HepG2 (cell line): ENCODE data around the gene SRP68. TPM values are rescaled to one million over a fixed set of nuclear protein-coding genes. Genes with fewer than 3 reads are reported as not detected.
A peak's percentile ranks its signal among the peaks of the same experiment; 100 is the strongest.

Experiments used
- AKNA ChIP-seq: sonication (generic); formaldehyde crosslinking; IDR thresholded peaks from 2 replicates; pipeline ENCODE4 v1.4.0; 2020; ENCODE audit warnings: missing genetic modification reagents, borderline replicate concordance
- CCDC6 ChIP-seq: sonication (generic); formaldehyde crosslinking; IDR thresholded peaks from 2 replicates; pipeline ENCODE4 v1.8.1; 2022; ENCODE audit warnings: mild to moderate bottlenecking, missing genetic modification reagents, moderate library complexity
- DMTF1 ChIP-seq: sonication (generic); formaldehyde crosslinking; IDR thresholded peaks from 2 replicates; pipeline ENCODE4 v1.4.0; 2020; ENCODE audit warnings: mild to moderate bottlenecking, missing genetic modification reagents
- DZIP1 ChIP-seq: sonication (generic); formaldehyde crosslinking; IDR thresholded peaks from 2 replicates; pipeline ENCODE4 v1.5.0; 2020; ENCODE audit warnings: mild to moderate bottlenecking, missing genetic modification reagents
- GABPB1 ChIP-seq: IDR thresholded peaks from 2 replicates; pipeline ENCODE4 v1.6.1; 2016; ENCODE audit warnings: mild to moderate bottlenecking, missing genetic modification reagents, moderate library complexity, missing compliant biosample characterization
- KLF11 ChIP-seq: IDR thresholded peaks from 2 replicates; pipeline ENCODE4 v1.6.1; 2016; ENCODE audit warnings: missing compliant biosample characterization
- KLF13 ChIP-seq: sonication (generic); formaldehyde crosslinking; IDR thresholded peaks from 2 replicates; pipeline ENCODE4 v1.4.0; 2020; ENCODE audit warnings: mild to moderate bottlenecking, missing genetic modification reagents
- NR2F2 ChIP-seq: IDR thresholded peaks from 2 replicates; pipeline ENCODE4 v1.6.1; 2012; ENCODE audit warnings: low read depth, inconsistent platforms, borderline replicate concordance
- SKIL ChIP-seq: sonication (generic); formaldehyde crosslinking; IDR thresholded peaks from 2 replicates; pipeline ENCODE4 v1.8.0; 2022; ENCODE audit warnings: missing genetic modification reagents, mild to moderate bottlenecking, moderate library complexity, borderline replicate concordance
- TCF12 ChIP-seq, 2 experiments: fragments of 450-650 bp in 1 of 2; sonication (generic) in 1 of 2; formaldehyde crosslinking in 1 of 2; IDR thresholded peaks; 2 replicates each; pipeline versions ENCODE4 v1.6.1 to v1.8.0; 2017 to 2022; ENCODE audit warnings: antibody characterized with exemption in 1 of 2, mild to moderate bottlenecking in 1 of 2, missing genetic modification reagents in 1 of 2, moderate library complexity in 1 of 2
- ZBTB46 ChIP-seq: sonication (generic); formaldehyde crosslinking; IDR thresholded peaks from 2 replicates; pipeline ENCODE4 v1.4.0; 2020; ENCODE audit warnings: mild to moderate bottlenecking, missing genetic modification reagents, borderline replicate concordance
- ZKSCAN5 ChIP-seq: sonication (generic); formaldehyde crosslinking; IDR thresholded peaks from 2 replicates; pipeline ENCODE4 v1.5.1; 2020; ENCODE audit warnings: mild to moderate bottlenecking, missing genetic modification reagents
- ZMYM4 ChIP-seq: sonication (generic); formaldehyde crosslinking; IDR thresholded peaks from 2 replicates; pipeline ENCODE4 v1.8.1; 2023; ENCODE audit warnings: mild to moderate bottlenecking, missing genetic modification reagents
- polyA plus RNA-seq, 8 experiments: library from polyadenylated mRNA; depleted of rRNA in 3 of 8; stranded (reverse) in 7 of 8; unstranded in 1 of 8; fragments of >200 nt; fragmentation: Illumina TruSeq in 4 of 8; extraction: Trizol in 4 of 8; gene quantifications; 2 replicates each; pipeline versions ENCODE4 v1.2.1 to v1.2.3, GENCODE V29; 2011 to 2016; ENCODE audit warnings: low read depth in 4 of 8, missing spikeins in 1 of 8, mixed read lengths in 1 of 8; ENCODE audit not compliant: insufficient read depth in 1 of 8
- total RNA-seq, 5 experiments: library from RNA; depleted of rRNA; stranded (reverse); fragments of >200 nt; fragmentation: Illumina TruSeq; extraction: Trizol; gene quantifications; 2 replicates each; pipeline ENCODE4 v1.2.3, GENCODE V29; 2016; ENCODE audit warnings: low read depth in 1 of 5

Gene SRP68
- total and polyA plus RNA-seq, 2 of the 13 experiments (the other 11 are each of a cell fraction or from before 2014, with no cell fraction given) = 39.8 to 74.3 TPM

GRCh38 chr17:76027159-76027839 is 45.0 kb downstream of the SRP68 start, which contains the start of gene EVPL (continued):
- no peak for TF ChIP-seq AKNA (CRISPR knock-in tag)
- 0 out of 2 replicates have a peak, but pooled peaks have one; percentile 7 for TF ChIP-seq DZIP1 (CRISPR knock-in tag)
- no peak; the same call in 1 of the 2 replicates for TF ChIP-seq NR2F2
- peak; percentile 53 for TF ChIP-seq GABPB1 (CRISPR knock-in tag)
- no peak for TF ChIP-seq TCF12 (IDR thresholded peaks at IDR 0.05)
- no peak for TF ChIP-seq TCF12 (CRISPR knock-in tag; IDR thresholded peaks at IDR 0.05)
- TF ChIP-seq KLF13 (CRISPR knock-in tag) = peak; percentile 92; the same call in 1 of the 2 replicates
- TF ChIP-seq SKIL (CRISPR knock-in tag) = peak; percentile 50
- TF ChIP-seq KLF11 (CRISPR knock-in tag) = peak; percentile 75; the same call in 1 of the 2 replicates
- no peak; the same call in 1 of the 2 replicates for TF ChIP-seq CCDC6 (CRISPR knock-in tag)
- no peak for TF ChIP-seq DMTF1 (CRISPR knock-in tag)
- TF ChIP-seq ZBTB46 = no peak
- 0 out of 2 replicates have a peak, but pooled peaks have one; percentile 19 for TF ChIP-seq ZMYM4
- TF ChIP-seq ZKSCAN5 (CRISPR knock-in tag) = no peak
